OCI-LY3 (cell line): ENCODE data around the gene IZUMO2.

Experiments used
- CTCF ChIP-seq: fragments of 200-600, 300-600 bp; sonication (generic); IDR thresholded peaks from 2 replicates; pipeline ENCODE4 v1.5.1; 2014; ENCODE audit warnings: antibody characterized with exemption, low read length, low read depth
- EZH2phosphoT487 ChIP-seq: fragments of 200-600 bp; shearing (Covaris generic); IDR thresholded peaks from 2 replicates; pipeline ENCODE4 v1.6.1; 2018; ENCODE audit warnings: antibody characterized with exemption, mixed run types, low read depth

GRCh38 chr19:50175924-50176323 is 12.8 kb upstream of the IZUMO2 start:
- TF ChIP-seq CTCF (no peak), EZH2phosphoT487 (no peak)
